Activated naive CD8-positive, alpha-beta T cell treated with anti-CD3 and anti-CD28 coated beads, Interleukin-2, amount 50 U/mL, for 16 hours (primary cell): ENCODE results near the gene GALNT12.

Experiments used
- DNase-seq: peaks from one replicate; pipeline ENCODE4 v3.0.0-alpha.2; 2020; ENCODE audit warnings: low read depth, low spot score

Gene GALNT12

DNA sequence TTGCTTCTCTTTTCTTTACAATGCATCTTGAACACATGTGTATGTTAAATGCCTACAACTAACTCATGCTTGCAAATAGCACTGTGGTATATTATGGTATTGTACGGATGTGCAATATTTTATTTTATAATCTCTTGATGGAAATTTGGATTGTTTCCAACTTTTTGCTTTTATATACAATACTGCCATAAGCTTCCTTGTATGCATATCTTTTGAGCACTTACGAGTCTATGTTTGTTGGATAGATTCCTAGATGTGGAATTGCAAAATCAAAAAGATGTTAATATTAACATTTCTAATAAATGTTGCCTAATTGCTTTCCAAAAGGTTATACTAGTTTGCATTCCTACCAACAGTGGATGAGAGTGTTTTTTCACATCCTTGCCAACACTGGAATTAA is 3.4 kb upstream of the GALNT12 start:
- DNase-seq = no peak

DNA sequence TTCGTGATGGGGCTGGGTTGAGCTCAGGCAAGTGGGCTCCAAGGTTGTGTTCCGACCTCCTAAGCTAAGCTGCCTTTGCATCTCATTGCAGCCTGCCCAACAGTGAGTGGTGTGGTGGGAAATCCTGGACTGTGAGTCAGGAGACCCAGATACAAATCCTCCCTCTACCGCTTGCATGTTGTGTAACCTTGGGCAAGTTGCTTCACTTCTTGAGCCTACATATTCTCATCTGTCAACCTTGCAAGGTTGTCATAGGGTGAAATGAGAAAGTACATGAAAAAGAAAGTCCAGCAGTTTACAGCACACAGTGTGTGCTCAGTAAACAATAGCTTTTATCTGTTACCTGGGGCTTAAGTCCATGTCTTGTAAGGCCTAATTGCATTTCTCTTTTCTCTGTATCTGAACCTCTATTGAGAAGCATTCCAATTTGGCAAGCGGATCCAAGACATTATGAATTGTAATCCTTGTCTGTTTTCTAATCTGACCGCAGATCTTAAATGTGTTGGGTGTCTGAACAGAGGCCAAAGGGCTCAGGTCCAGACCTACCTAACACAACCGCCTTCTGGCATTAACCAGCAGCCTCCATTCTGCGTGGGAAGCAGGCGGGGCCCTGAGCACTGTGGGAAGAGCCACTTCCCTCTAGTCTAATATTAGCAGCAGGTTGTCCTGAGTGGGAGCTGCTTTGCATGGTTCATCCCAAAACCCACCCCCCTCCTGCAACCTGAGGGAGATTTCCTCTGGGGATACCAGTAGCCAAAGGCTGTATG is 1.8 kb upstream of the GALNT12 start:
- DNase-seq = no peak

- no peak for DNase-seq
These were observed 955 bp upstream of the GALNT12 start for GRCh38 chr9:98806394-98807035.

GRCh38 chr9:98807814-98808195 is 335 bp downstream of the GALNT12 start:
- DNase-seq = no peak

DNA sequence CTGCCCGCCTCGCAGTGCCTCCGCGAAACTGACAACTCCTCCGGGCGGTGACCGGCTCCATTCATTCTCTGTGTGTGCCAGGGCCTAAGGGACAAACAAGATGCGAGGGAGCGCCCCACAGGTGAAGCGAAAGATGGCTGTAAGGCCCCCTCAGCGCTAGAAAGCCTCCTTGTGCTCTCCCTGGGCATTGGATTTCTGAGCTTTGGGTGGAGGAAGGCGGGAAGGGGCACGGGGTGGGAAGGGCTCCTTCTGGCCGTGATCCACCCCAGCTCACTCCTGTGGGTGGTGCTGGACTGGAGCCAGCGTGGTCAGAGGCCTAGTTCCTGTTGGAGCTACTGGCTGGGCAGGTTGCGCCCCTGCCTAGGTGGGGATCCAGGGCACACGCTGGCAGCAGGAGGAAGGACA is 943 bp downstream of the GALNT12 start:
- no peak for DNase-seq

- no peak for DNase-seq
These were observed 1.4 kb downstream of the GALNT12 start for GRCh38 chr9:98808875-98809274.

DNA sequence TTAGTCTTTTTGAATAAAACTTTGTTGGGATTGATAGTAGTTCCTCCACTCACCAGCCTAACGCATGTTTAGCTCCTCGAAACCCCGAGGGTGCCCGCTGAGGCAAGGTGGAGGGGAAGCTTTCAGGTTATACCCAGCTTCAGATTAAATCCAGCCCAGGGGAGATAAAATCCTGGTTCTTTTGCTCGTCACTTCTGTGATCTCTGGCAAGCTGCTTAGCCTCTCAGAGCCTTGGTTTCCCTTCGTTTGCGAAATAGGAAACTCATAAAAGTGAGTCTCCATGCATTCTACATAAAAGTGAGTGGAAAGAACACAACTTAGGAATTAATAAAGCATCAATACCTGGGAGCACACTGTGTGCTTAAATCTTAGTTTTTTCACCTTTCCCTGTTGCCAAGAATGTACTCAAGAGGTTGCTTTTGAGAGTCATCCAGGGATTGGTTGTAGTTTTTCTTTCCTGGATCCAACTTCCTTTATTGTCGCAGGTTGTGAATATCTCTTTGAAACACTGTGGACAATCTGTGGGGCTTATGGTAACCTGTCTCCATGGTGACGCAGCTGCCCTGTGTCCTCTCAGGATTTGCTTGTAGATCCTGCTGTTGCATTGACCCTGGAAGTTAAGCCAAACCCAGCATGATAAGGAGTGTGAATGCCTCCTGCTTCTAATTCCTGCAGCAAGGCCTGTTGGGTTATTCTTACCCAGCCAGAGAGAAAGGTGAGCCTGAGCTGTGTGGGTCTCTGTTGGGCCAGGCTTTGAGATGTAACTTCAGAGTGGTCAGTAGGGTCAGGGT is 2.0 kb downstream of the GALNT12 start:
- DNase-seq = no peak

GRCh38 chr9:98810102-98810842 is 2.8 kb downstream of the GALNT12 start:
- DNase-seq = no peak

DNA sequence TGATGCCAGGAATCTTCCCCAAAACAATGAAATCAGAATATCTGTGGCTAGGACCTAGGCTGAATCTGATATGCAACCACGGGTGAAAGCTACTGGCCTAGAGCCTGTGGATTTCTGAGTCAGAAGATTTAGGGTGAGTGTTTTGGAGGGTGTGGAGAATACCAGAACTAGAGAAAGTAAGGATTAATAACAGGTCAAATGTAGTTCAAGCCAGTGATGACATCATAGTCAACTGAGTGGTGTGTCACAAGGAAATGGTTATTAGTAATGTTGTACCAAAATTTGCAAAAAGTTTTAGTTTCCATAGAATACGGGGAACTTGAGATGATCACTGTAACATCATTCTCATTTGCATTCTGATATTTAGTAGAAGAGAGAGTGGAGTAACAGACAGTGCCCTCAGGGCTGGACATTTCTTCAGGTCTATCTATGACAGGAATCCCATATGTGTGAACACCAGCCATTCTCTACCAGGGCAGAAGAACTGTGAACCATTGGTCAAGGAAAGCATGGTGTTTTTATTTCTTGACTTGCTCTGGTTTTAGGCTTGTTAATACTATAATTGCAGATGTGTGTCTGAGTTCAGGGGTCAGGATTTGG is 3.7 kb downstream of the GALNT12 start:
- DNase-seq = no peak

GRCh38 chr9:98815391-98815951 is 8.0 kb downstream of the GALNT12 start:
- no peak for DNase-seq

DNA sequence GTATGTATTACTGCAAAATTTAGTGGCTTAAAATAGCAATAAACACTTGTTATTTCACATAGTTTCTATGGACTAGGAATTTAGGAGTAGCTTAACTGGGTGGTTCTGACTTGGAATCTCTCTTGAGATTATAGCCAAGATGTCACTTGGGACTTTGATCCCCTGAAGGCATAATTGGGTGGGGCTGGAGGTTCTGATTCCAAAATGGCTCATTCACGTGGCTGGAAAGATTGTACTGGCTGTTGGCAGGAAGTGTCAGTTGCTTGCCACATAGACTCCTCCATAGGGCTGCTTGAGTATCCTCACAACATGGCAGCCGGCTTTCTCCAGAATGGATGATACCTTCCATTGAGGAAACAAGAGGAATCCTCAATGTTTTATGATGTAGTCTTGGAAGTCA is 11.3 kb downstream of the GALNT12 start:
- DNase-seq = no peak

DNA sequence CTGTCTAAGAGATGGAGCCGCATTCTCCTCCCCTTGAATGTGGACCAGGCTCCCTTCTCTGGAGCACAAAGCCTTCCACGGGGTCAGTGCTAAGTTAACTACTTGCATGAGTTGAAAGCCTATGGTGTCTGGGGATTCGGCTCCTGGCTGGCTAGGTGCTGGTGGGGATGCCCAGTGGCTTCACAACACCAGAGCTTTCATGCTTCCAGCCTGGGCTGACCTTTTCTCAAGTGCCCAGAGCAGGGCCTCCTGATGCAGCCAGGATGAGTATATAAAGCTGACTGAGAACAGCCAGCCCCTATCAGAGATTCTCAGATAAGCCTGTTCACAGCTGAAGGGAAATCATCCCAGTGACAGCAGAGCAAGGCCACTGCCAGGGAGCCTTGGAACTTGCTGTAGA is 11.8 kb downstream of the GALNT12 start:
- DNase-seq = no peak

DNA sequence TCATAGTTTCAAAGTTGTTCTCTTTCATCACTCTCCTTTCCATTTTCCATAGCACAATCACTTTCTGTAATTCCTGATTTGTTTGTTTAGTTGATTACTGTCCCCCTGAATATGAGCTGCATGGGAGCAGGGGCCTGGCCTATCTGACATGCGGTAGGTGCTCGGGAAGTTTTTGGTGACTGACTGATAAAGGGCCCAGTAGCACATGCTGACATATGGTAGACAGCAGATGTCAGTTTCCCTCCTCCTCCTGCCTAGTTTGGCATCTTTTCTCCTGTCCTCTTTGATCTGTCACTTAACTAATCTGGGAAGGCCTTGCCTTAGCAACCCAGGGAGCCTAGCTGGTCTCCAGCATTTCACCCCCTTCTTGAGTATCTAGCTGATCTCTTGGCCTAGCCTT is 14.4 kb downstream of the GALNT12 start:
- DNase-seq = no peak

DNA sequence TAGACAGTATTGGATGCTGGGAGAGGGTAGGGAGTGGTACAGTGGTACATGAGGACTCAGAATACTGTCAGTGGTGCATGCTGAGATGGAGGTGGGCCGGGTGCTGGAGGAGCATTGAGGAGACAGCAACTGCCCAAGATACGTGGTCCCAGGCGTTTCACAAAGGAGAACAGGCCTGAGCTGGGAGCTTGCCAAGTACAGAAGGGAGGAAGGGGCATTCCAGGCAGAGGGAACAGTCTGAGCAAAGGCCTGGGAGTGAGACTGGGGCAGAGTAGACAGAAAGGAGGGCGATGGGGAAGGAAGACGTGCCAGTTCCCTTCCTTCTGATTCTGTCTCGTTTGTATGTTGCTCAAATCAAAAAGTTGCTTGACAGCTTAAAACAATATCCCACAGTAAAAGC is 15.2 kb downstream of the GALNT12 start:
- no peak for DNase-seq

- DNase-seq = no peak
These were observed 16.3 kb downstream of the GALNT12 start for GRCh38 chr9:98823666-98824334.

GRCh38 chr9:98825414-98825813 is 17.9 kb downstream of the GALNT12 start:
- DNase-seq = no peak

DNA sequence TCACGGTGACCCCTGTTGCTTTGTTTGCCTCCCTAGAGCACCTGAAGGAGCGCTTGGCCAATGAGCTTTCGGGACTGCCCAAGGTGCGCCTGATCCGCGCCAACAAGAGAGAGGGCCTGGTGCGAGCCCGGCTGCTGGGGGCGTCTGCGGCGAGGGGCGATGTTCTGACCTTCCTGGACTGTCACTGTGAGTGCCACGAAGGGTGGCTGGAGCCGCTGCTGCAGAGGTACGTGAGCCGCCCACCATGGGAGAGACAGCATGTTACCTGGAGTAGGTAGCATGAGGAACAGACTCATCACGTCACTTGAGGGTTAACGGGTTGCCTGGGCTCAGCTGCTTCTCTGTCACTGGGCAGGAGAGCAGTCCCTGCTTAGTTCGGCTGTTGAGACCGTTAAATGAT is 19.2 kb downstream of the GALNT12 start:
- DNase-seq = no peak

GRCh38 chr9:98829766-98830165 is 22.3 kb downstream of the GALNT12 start:
- no peak for DNase-seq

- no peak for DNase-seq
These were observed 23.1 kb downstream of the GALNT12 start for GRCh38 chr9:98830554-98830953.

- no peak for DNase-seq
These were observed 24.2 kb downstream of the GALNT12 start for GRCh38 chr9:98831696-98832095.

GRCh38 chr9:98832768-98833089 is 25.3 kb downstream of the GALNT12 start:
- no peak for DNase-seq
